ENCODE data around the gene C1GALT1.
"Not testable (repeated sequence)": the region's sequence is repeated elsewhere in the genome, so short reads cannot be mapped to it uniquely, and the experiment has no call there.

DNA sequence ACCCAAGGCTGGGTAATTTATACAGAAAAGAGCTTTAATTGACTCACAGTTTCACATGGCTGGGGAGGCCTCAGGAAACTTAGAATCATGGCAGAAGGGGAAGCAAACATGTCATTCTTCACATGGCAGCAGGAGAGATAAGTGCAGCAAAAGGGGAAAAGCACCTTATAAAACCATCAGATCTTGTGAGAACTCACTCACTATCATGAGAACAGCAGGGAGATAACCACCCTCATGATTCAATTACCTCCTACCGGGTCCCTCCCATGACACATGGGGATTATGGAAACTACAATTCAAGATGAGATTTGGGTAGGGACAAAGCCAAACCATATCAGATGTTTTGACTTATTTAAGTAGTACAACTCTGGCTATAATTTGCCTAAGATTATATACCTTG is 46.4 kb upstream of the C1GALT1 start:
- TF ChIP-seq CTCF, EP300 (IDR thresholded peaks at IDR 0.05): not testable (repeated sequence)

All from tibial nerve (tissue), 4 donors.